NCI-H748 treated with DMSO at 0.1 percent for 48 hours (cell line): ENCODE data around the gene SPECC1.
"Not testable (repeated sequence)": the region's sequence is repeated elsewhere in the genome, so short reads cannot be mapped to it uniquely, and the experiment has no call there.

Experiments
- DNase-seq: peaks from one replicate; lab custom pipeline; 2025; lab: John Stamatoyannopoulos, UW

The SPECC1 gene

GRCh38 chr17:20010099-20010863 is 1.1 kb downstream of the SPECC1 start:
- DNase-seq, result peak; percentile 59

- no peak for DNase-seq
Observed at GRCh38 chr17:20010936-20011335, 1.8 kb downstream of the SPECC1 start.

- no peak for DNase-seq
Observed at GRCh38 chr17:20012017-20012536, 2.9 kb downstream of the SPECC1 start.

- DNase-seq, result not testable (repeated sequence)
Observed at GRCh38 chr17:20016475-20016992, 7.4 kb downstream of the SPECC1 start.

GRCh38 chr17:20022701-20023100 is 13.5 kb downstream of the SPECC1 start:
- no peak for DNase-seq

- no peak for DNase-seq
Observed at GRCh38 chr17:20026960-20027359, 17.8 kb downstream of the SPECC1 start.

GRCh38 chr17:20028443-20028842 is 19.3 kb downstream of the SPECC1 start:
- DNase-seq, result no peak

- DNase-seq, result no peak
Observed at GRCh38 chr17:20032636-20033035, 23.5 kb downstream of the SPECC1 start.

GRCh38 chr17:20033415-20033814 is 24.3 kb downstream of the SPECC1 start:
- no peak for DNase-seq

GRCh38 chr17:20035501-20035900 is 26.3 kb downstream of the SPECC1 start:
- DNase-seq, result no peak

- not testable (repeated sequence) for DNase-seq
Observed at GRCh38 chr17:20037286-20037685, 28.1 kb downstream of the SPECC1 start.

GRCh38 chr17:20039037-20039436 is 29.9 kb downstream of the SPECC1 start:
- DNase-seq, result no peak

- no peak for DNase-seq
Observed at GRCh38 chr17:20040216-20040615, 31.1 kb downstream of the SPECC1 start.

- no peak for DNase-seq
Observed at GRCh38 chr17:20043021-20043420, 33.9 kb downstream of the SPECC1 start.

- DNase-seq, result no peak
Observed at GRCh38 chr17:20045476-20045875, 36.3 kb downstream of the SPECC1 start.

GRCh38 chr17:20046629-20047028 is 37.5 kb downstream of the SPECC1 start:
- DNase-seq, result no peak

GRCh38 chr17:20051624-20052023 is 42.5 kb downstream of the SPECC1 start:
- DNase-seq, result no peak

- DNase-seq, result no peak
Observed at GRCh38 chr17:20053361-20053964, 44.3 kb downstream of the SPECC1 start.

GRCh38 chr17:20059728-20060188 is 50.6 kb downstream of the SPECC1 start:
- no peak for DNase-seq

GRCh38 chr17:20063665-20064648 is 54.8 kb downstream of the SPECC1 start:
- no peak for DNase-seq

GRCh38 chr17:20066253-20066652 is 57.1 kb downstream of the SPECC1 start:
- DNase-seq, result no peak

GRCh38 chr17:20067711-20068110 is 58.6 kb downstream of the SPECC1 start:
- DNase-seq, result no peak
